Activated T-helper 1 cell treated with anti-CD3 and anti-CD28 coated beads, Interleukin-12 subunit alpha, Interleukin-12 subunit beta, Interleukin-2, Interleukin-4 antibody, amounts not matched to agents 30 ng/mL and 10 ng/mL and 1 ng/mL, durations not matched to agents 14 hours and 24 hours and 36 hours (primary cell): ENCODE results near the gene MS4A3. TPM values are rescaled to one million over a fixed set of nuclear protein-coding genes. Genes with fewer than 3 reads are reported as not detected.
"Not testable (repeated sequence)": the region's sequence is repeated elsewhere in the genome, so short reads cannot be mapped to it uniquely, and the experiment has no call there.

Source experiments
- DNase-seq: peaks from one replicate; pipeline ENCODE4 v3.0.0; 2021; ENCODE audit warnings: low spot score
- H3K27ac Mint-ChIP-seq: one replicate; pipeline ENCODE4 v1.8.0; 2021; ENCODE audit warnings: mild to moderate bottlenecking, mixed read lengths
- H3K27me3 Mint-ChIP-seq: one replicate; pipeline ENCODE4 v1.8.0; 2022; ENCODE audit warnings: mild to moderate bottlenecking, moderate library complexity, mixed read lengths; ENCODE audit not compliant: insufficient read depth
- H3K36me3 Mint-ChIP-seq: one replicate; pipeline ENCODE4 v1.8.0; 2021; ENCODE audit warnings: low read depth, mixed read lengths
- H3K4me1 Mint-ChIP-seq: one replicate; pipeline ENCODE4 v1.8.0; 2021; ENCODE audit warnings: low read depth, mixed read lengths
- H3K4me3 Mint-ChIP-seq: one replicate; pipeline ENCODE4 v1.8.0; 2021; ENCODE audit warnings: mild to moderate bottlenecking, moderate library complexity, mixed read lengths
- H3K9me3 Mint-ChIP-seq: one replicate; pipeline ENCODE4 v1.8.0; 2021; ENCODE audit warnings: mixed read lengths
- intact Hi-C: fragments of 100-400 bp; cut with micrococcal nuclease; formaldehyde crosslinking; loops from one replicate; pipeline ENCODE4 v1.15.1; 2024
- total RNA-seq: library from RNA; stranded (reverse); gene quantifications from 2 replicates; pipeline ENCODE4 v1.2.3, GENCODE V29; 2022

MS4A3 gene
- total RNA-seq, 1 donor from 2014 or later = not detected

- H3K36me3 Mint-ChIP-seq, H3K9me3 Mint-ChIP-seq, H3K27me3 Mint-ChIP-seq, intact Hi-C loops, H3K27ac Mint-ChIP-seq, H3K4me3 Mint-ChIP-seq, DNase-seq, H3K4me1 Mint-ChIP-seq: not testable (repeated sequence)
These were observed 15.2 kb downstream of the MS4A3 start for GRCh38 chr11:60071644-60072043.

GRCh38 chr11:60077216-60077817 lies 20.9 kb downstream of the MS4A3 start:
- Mint-ChIP-seq H3K4me3 (no peak overlapping the region), H3K36me3 (no peaks in the 10 kb centered on the region), H3K4me1 (no peaks in the 10 kb centered on the region), H3K9me3 (no peaks in the 10 kb centered on the region), H3K27ac (no peak overlapping the region), H3K27me3 (no peaks in the 10 kb centered on the region)
- DNase-seq = no peak
- intact Hi-C loops = no loop called here

GRCh38 chr11:60077981-60078380 lies 21.5 kb downstream of the MS4A3 start:
- no peak overlapping the region for H3K4me3 Mint-ChIP-seq
- no peaks in the 10 kb centered on the region for H3K27me3 Mint-ChIP-seq
- intact Hi-C loops = no loop called here
- H3K36me3 Mint-ChIP-seq = no peaks in the 10 kb centered on the region
- DNase-seq = no peak
- no peaks in the 10 kb centered on the region for H3K9me3 Mint-ChIP-seq
- H3K4me1 Mint-ChIP-seq = no peaks in the 10 kb centered on the region
- H3K27ac Mint-ChIP-seq = no peak overlapping the region

GRCh38 chr11:60078745-60079144 lies 22.3 kb downstream of the MS4A3 start:
- Mint-ChIP-seq H3K36me3 (no peaks in the 10 kb centered on the region), H3K27me3 (no peaks in the 10 kb centered on the region), H3K4me1 (no peaks in the 10 kb centered on the region), H3K4me3 (no peak overlapping the region), H3K9me3 (no peaks in the 10 kb centered on the region), H3K27ac (no peak overlapping the region)
- intact Hi-C loops = no loop called here
- no peak for DNase-seq

GRCh38 chr11:60080535-60080934 lies 24.1 kb downstream of the MS4A3 start:
- Mint-ChIP-seq H3K27ac (no peak overlapping the region), H3K4me3 (no peak overlapping the region), H3K27me3 (no peaks in the 10 kb centered on the region), H3K4me1 (no peaks in the 10 kb centered on the region), H3K36me3 (no peaks in the 10 kb centered on the region), H3K9me3 (no peaks in the 10 kb centered on the region)
- intact Hi-C loops = no loop called here
- no peak for DNase-seq

GRCh38 chr11:60084631-60085273 lies 28.3 kb downstream of the MS4A3 start:
- Mint-ChIP-seq H3K4me3 (no peak overlapping the region), H3K4me1 (no peaks in the 10 kb centered on the region), H3K9me3 (no peaks in the 10 kb centered on the region), H3K27ac (no peak overlapping the region), H3K36me3 (no peaks in the 10 kb centered on the region), H3K27me3 (no peaks in the 10 kb centered on the region)
- DNase-seq = no peak
- intact Hi-C loops = no loop called here

- intact Hi-C loops = no loop called here
- Mint-ChIP-seq H3K27ac (no peak overlapping the region), H3K9me3 (no peaks in the 10 kb centered on the region), H3K4me3 (no peak overlapping the region), H3K36me3 (no peaks in the 10 kb centered on the region), H3K27me3 (no peaks in the 10 kb centered on the region), H3K4me1 (no peaks in the 10 kb centered on the region)
- no peak for DNase-seq
These were observed 29.4 kb downstream of the MS4A3 start for GRCh38 chr11:60085909-60086308.

GRCh38 chr11:60087239-60087638 lies 30.8 kb downstream of the MS4A3 start:
- Mint-ChIP-seq H3K4me3 (no peak overlapping the region), H3K36me3 (no peaks in the 10 kb centered on the region), H3K4me1 (no peaks in the 10 kb centered on the region), H3K27ac (no peak overlapping the region), H3K27me3 (no peaks in the 10 kb centered on the region), H3K9me3 (no peaks in the 10 kb centered on the region)
- intact Hi-C loops = no loop called here
- DNase-seq = no peak

- no peak for DNase-seq
- Mint-ChIP-seq H3K27me3 (peaks cover 2% of the 10 kb centered on the region), H3K4me1 (no peaks in the 10 kb centered on the region), H3K4me3 (no peak within 1 kb of the TSS), H3K27ac (no peak within 1 kb of the TSS), H3K36me3 (no peaks in the 10 kb centered on the region), H3K9me3 (no peaks in the 10 kb centered on the region)
- intact Hi-C loops = no loop called here
These were observed 31.9 kb downstream of the MS4A3 start, which contains the start of gene MS4A2 for GRCh38 chr11:60088364-60088763. MS4A2 (plus strand) TSS chr11:60088664; CDS start chr11:60088766, 102 bp downstream.

GRCh38 chr11:60095477-60096120 lies 39.1 kb downstream of the MS4A3 start:
- intact Hi-C loops = no loop called here
- H3K4me1 Mint-ChIP-seq = no peaks in the 10 kb centered on the region
- DNase-seq = no peak
- H3K27me3 Mint-ChIP-seq = peaks cover 2% of the 10 kb centered on the region
- H3K9me3 Mint-ChIP-seq = no peaks in the 10 kb centered on the region
- no peak overlapping the region for H3K4me3 Mint-ChIP-seq
- no peak overlapping the region for H3K27ac Mint-ChIP-seq
- no peaks in the 10 kb centered on the region for H3K36me3 Mint-ChIP-seq

GRCh38 chr11:60097189-60097588 lies 40.7 kb downstream of the MS4A3 start:
- no peaks in the 10 kb centered on the region for H3K9me3 Mint-ChIP-seq
- no peaks in the 10 kb centered on the region for H3K36me3 Mint-ChIP-seq
- peaks cover 2% of the 10 kb centered on the region for H3K27me3 Mint-ChIP-seq
- no peak overlapping the region for H3K4me3 Mint-ChIP-seq
- DNase-seq = no peak
- intact Hi-C loops = no loop called here
- H3K27ac Mint-ChIP-seq = no peak overlapping the region
- no peaks in the 10 kb centered on the region for H3K4me1 Mint-ChIP-seq

- no peaks in the 10 kb centered on the region for H3K9me3 Mint-ChIP-seq
- H3K4me1 Mint-ChIP-seq = no peaks in the 10 kb centered on the region
- intact Hi-C loops = no loop called here
- no peak for DNase-seq
- no peak overlapping the region for H3K4me3 Mint-ChIP-seq
- H3K27me3 Mint-ChIP-seq = no peaks in the 10 kb centered on the region
- no peak overlapping the region for H3K27ac Mint-ChIP-seq
- no peaks in the 10 kb centered on the region for H3K36me3 Mint-ChIP-seq
These were observed 42.0 kb downstream of the MS4A3 start for GRCh38 chr11:60098508-60098907.

- intact Hi-C loops = no loop called here
- Mint-ChIP-seq H3K4me1 (no peaks in the 10 kb centered on the region), H3K27me3 (no peaks in the 10 kb centered on the region), H3K9me3 (no peaks in the 10 kb centered on the region), H3K27ac (no peak overlapping the region), H3K36me3 (no peaks in the 10 kb centered on the region), H3K4me3 (no peak overlapping the region)
- no peak for DNase-seq
These were observed 44.1 kb downstream of the MS4A3 start for GRCh38 chr11:60100516-60100915.
